ENCODE data around the gene SCYGR2. TPM values are rescaled to one million over a fixed set of nuclear protein-coding genes. Genes with fewer than 3 reads are reported as not detected.

The SCYGR2 gene
- total RNA-seq, 1 donor from 2014 or later, result not detected

- ATAC-seq, result no peak
- intact Hi-C loops (cut with DNase I), result no loop called here
- Histone ChIP-seq H3K9me3 (no peaks in the 10 kb centered on the region), H3K4me3 (no peak overlapping the region), H3K27me3 (no peaks in the 10 kb centered on the region), H3K27ac (no peak overlapping the region), H3K4me1 (no peaks in the 10 kb centered on the region), H3K36me3 (no peaks in the 10 kb centered on the region)
- no peak for TF ChIP-seq CTCF (IDR thresholded peaks at IDR 0.05)
- no peak for DNase-seq
Measured at GRCh38 chr2:227606476-227606875, 7.8 kb downstream of the SCYGR2 start.

- no peaks in the 10 kb centered on the region for H3K9me3 ChIP-seq
- no peak for TF ChIP-seq CTCF (IDR thresholded peaks at IDR 0.05)
- H3K36me3 ChIP-seq, result no peaks in the 10 kb centered on the region
- DNase-seq (no peak), ATAC-seq (no peak)
- H3K4me1 ChIP-seq, result no peaks in the 10 kb centered on the region
- no peaks in the 10 kb centered on the region for H3K27me3 ChIP-seq
- H3K4me3 ChIP-seq, result no peak overlapping the region
- H3K27ac ChIP-seq, result no peak overlapping the region
- intact Hi-C loops (cut with DNase I), result no loop called here
Measured at GRCh38 chr2:227607941-227608340, 9.2 kb downstream of the SCYGR2 start.

- TF ChIP-seq CTCF (IDR thresholded peaks at IDR 0.05), result no peak
- ATAC-seq (peak; percentile 85), DNase-seq (no peak)
- Histone ChIP-seq H3K9me3 (no peaks in the 10 kb centered on the region), H3K4me3 (no peak overlapping the region), H3K27me3 (no peaks in the 10 kb centered on the region), H3K36me3 (no peaks in the 10 kb centered on the region), H3K27ac (no peak overlapping the region), H3K4me1 (no peaks in the 10 kb centered on the region)
- intact Hi-C loops (cut with DNase I), result no loop called here
Measured at GRCh38 chr2:227608561-227609338, 10.1 kb downstream of the SCYGR2 start.

- ATAC-seq (no peak), DNase-seq (no peak)
- no peak for TF ChIP-seq CTCF (IDR thresholded peaks at IDR 0.05)
- H3K27me3 ChIP-seq, result no peaks in the 10 kb centered on the region
- no peak overlapping the region for H3K27ac ChIP-seq
- no peaks in the 10 kb centered on the region for H3K36me3 ChIP-seq
- H3K4me1 ChIP-seq, result no peaks in the 10 kb centered on the region
- H3K4me3 ChIP-seq, result no peak overlapping the region
- intact Hi-C loops (cut with DNase I), result no loop called here
- no peaks in the 10 kb centered on the region for H3K9me3 ChIP-seq
Measured at GRCh38 chr2:227610123-227610522, 11.4 kb downstream of the SCYGR2 start.

- Histone ChIP-seq H3K4me1 (no peaks in the 10 kb centered on the region), H3K9me3 (no peaks in the 10 kb centered on the region), H3K27me3 (no peaks in the 10 kb centered on the region), H3K27ac (no peak overlapping the region), H3K4me3 (no peak overlapping the region), H3K36me3 (no peaks in the 10 kb centered on the region)
- intact Hi-C loops (cut with DNase I), result no loop called here
- DNase-seq (no peak), ATAC-seq (no peak)
- TF ChIP-seq CTCF (IDR thresholded peaks at IDR 0.05), result no peak
Measured at GRCh38 chr2:227612546-227613271, 14.0 kb downstream of the SCYGR2 start.
